Mononuclear cell (primary cell): ENCODE data around the gene ATP6V1C2. TPM values are rescaled to one million over a fixed set of nuclear protein-coding genes. Genes with fewer than 3 reads are reported as not detected.

Experiments used
- H3K27me3 ChIP-seq: 2 replicates; pipeline ENCODE4 v1.6.0; 2011; ENCODE audit warnings: low read length, control low read depth; ENCODE audit not compliant: insufficient read depth
- H3K4me1 ChIP-seq: 2 replicates; pipeline ENCODE4 v1.5.1; 2011; ENCODE audit warnings: mild to moderate bottlenecking, low read length, control low read depth; ENCODE audit not compliant: insufficient read depth
- H3K4me3 ChIP-seq: 2 replicates; pipeline ENCODE4 v1.5.1; 2011; ENCODE audit warnings: mild to moderate bottlenecking, low read length, moderate library complexity
- H3K9me3 ChIP-seq: 2 replicates; pipeline ENCODE4 v1.5.1; 2011; ENCODE audit warnings: low read depth, mild to moderate bottlenecking, control low read depth, low read length
- total RNA-seq: library from RNA; depleted of rRNA; stranded (reverse); fragments of >200 nt; gene quantifications from one replicate; pipeline ENCODE4 v1.2.3, GENCODE V29; 2012

ATP6V1C2 gene
- total RNA-seq, 1 donor = not detected

- Histone ChIP-seq H3K27me3 (no peaks in the 10 kb centered on the region), H3K4me1 (no peaks in the 10 kb centered on the region)
Observed at GRCh38 chr2:10753876-10754275, 32.4 kb downstream of the ATP6V1C2 start.

DNA sequence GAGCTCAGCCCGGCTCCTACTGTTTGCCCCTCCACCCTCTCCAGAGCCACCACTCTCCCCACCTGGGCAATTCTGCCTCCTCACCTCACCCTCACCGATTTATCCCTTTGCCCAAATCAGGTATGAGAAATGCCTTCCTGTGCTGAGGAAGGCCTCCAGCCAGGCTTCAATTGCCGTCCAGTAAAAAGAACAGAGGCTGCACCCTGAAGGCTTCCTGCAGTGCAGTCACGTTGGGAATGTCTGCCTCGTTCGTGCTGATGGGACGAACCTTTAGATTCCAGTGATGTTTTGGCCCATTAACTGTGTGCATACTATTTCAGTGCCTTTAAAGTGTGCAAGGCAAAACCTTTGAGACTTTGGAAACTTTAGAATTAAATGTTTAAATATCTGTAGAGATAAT lies 34.2 kb downstream of the ATP6V1C2 start:
- Histone ChIP-seq H3K4me1 (no peaks in the 10 kb centered on the region), H3K4me3 (no peak overlapping the region), H3K27me3 (no peaks in the 10 kb centered on the region), H3K9me3 (no peaks in the 10 kb centered on the region)

More at GRCh38 chr2:10753876-10754275, 32.4 kb downstream of the ATP6V1C2 start:
- no peak overlapping the region for H3K4me3 ChIP-seq
- no peaks in the 10 kb centered on the region for H3K9me3 ChIP-seq

DNA sequence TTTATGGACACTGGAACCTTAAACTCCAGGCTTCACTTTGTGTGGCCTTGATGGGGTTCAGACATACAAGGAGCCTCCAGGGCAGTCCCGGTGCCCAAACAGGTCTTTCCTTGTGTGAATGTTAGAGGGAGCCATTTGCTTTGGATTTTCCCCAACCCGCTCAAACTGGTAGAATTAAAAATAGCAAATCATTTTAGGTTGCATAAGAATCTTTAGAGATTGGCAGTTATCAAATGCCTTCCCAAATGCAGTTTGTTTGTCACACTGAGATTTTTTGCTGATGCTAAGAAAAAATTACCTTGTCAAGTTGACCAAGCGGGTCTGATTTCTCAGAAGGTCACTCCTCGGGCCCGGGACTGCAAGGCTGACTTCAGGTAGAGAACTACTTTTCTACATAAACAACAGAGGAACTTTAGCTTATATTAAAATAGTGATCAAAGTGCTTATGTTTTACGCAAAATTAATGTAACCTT lies 36.4 kb downstream of the ATP6V1C2 start:
- no peak overlapping the region for H3K4me3 ChIP-seq
- H3K9me3 ChIP-seq = no peaks in the 10 kb centered on the region
- H3K4me1 ChIP-seq = no peaks in the 10 kb centered on the region
- no peaks in the 10 kb centered on the region for H3K27me3 ChIP-seq

DNA sequence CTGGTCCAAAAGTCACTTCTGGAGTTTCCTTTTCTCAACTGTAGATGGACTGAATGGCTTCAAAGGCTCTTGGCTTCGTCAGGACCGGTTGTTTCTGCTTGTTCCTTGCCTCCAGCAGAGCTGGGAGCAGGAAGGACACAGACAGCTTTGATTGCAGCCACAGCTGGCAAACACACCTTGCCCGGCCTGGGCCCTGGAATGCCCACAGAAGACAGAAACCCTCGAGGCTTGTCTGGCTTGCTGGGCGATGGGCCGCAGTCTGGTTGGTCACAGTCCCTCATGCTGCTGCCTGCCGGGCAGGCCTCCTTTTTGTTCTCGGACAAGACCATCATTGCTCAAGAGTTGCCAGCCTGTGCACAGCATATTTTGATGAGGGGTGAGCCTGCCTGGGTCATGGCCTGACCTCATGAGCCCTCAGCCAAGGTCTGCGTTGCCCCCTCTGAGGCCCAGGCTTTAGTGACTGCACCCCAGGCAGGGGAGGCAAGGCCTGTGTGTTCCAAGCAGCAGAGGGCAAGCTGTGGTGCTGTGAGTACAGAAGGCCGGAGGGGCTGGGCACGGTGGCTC lies 37.8 kb downstream of the ATP6V1C2 start:
- H3K27me3 ChIP-seq = no peaks in the 10 kb centered on the region
- no peak overlapping the region for H3K4me3 ChIP-seq
- no peaks in the 10 kb centered on the region for H3K4me1 ChIP-seq
- no peaks in the 10 kb centered on the region for H3K9me3 ChIP-seq

- Histone ChIP-seq H3K4me3 (no peak overlapping the region), H3K27me3 (no peaks in the 10 kb centered on the region), H3K4me1 (no peaks in the 10 kb centered on the region), H3K9me3 (no peaks in the 10 kb centered on the region)
Observed at GRCh38 chr2:10760794-10761504, 39.5 kb downstream of the ATP6V1C2 start.

DNA sequence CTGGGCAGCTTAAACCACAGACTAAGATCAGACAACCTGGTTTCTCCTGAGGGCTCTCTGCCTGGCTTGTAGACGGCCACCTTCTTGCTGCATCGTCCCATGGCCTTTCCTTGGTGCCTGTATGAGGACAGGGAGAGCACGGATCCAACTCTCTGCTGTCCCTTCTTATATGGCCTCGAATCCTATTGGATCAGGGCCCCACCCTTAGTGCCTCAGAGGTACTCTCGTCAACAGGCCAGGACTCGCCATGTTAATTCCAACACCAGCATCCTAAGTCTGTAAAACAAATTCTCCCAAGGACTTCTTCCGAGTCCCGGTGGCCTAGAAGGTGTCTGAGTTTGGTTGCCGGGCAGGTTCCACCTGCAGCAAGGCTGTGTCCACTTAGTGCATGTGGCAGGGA lies 40.2 kb downstream of the ATP6V1C2 start:
- H3K27me3 ChIP-seq = no peaks in the 10 kb centered on the region
- H3K4me3 ChIP-seq = no peak overlapping the region
- H3K9me3 ChIP-seq = no peaks in the 10 kb centered on the region
- no peaks in the 10 kb centered on the region for H3K4me1 ChIP-seq

GRCh38 chr2:10762651-10763460 lies 41.4 kb downstream of the ATP6V1C2 start:
- no peaks in the 10 kb centered on the region for H3K27me3 ChIP-seq
- no peaks in the 10 kb centered on the region for H3K4me1 ChIP-seq
- H3K4me3 ChIP-seq = no peak overlapping the region
- H3K9me3 ChIP-seq = no peaks in the 10 kb centered on the region

GRCh38 chr2:10763461-10763800 lies 42.0 kb downstream of the ATP6V1C2 start:
- no peaks in the 10 kb centered on the region for H3K9me3 ChIP-seq
- H3K27me3 ChIP-seq = no peaks in the 10 kb centered on the region
- H3K4me1 ChIP-seq = no peaks in the 10 kb centered on the region
- no peak overlapping the region for H3K4me3 ChIP-seq

GRCh38 chr2:10764096-10764785 lies 42.8 kb downstream of the ATP6V1C2 start:
- Histone ChIP-seq H3K27me3 (no peaks in the 10 kb centered on the region), H3K9me3 (no peaks in the 10 kb centered on the region), H3K4me3 (no peak overlapping the region), H3K4me1 (no peaks in the 10 kb centered on the region)

GRCh38 chr2:10764896-10765295 lies 43.5 kb downstream of the ATP6V1C2 start:
- Histone ChIP-seq H3K4me1 (no peaks in the 10 kb centered on the region), H3K9me3 (no peaks in the 10 kb centered on the region), H3K4me3 (no peak overlapping the region), H3K27me3 (no peaks in the 10 kb centered on the region)

GRCh38 chr2:10765461-10765860 lies 44.0 kb downstream of the ATP6V1C2 start:
- Histone ChIP-seq H3K4me1 (no peaks in the 10 kb centered on the region), H3K9me3 (no peaks in the 10 kb centered on the region), H3K27me3 (no peaks in the 10 kb centered on the region), H3K4me3 (no peak overlapping the region)

- Histone ChIP-seq H3K4me1 (no peaks in the 10 kb centered on the region), H3K4me3 (no peak overlapping the region), H3K9me3 (no peaks in the 10 kb centered on the region), H3K27me3 (no peaks in the 10 kb centered on the region)
Observed at GRCh38 chr2:10765914-10766313, 44.5 kb downstream of the ATP6V1C2 start.

- Histone ChIP-seq H3K27me3 (no peaks in the 10 kb centered on the region), H3K4me3 (no peak overlapping the region), H3K9me3 (no peaks in the 10 kb centered on the region), H3K4me1 (no peaks in the 10 kb centered on the region)
Observed at GRCh38 chr2:10768063-10768507, 46.7 kb downstream of the ATP6V1C2 start.

- Histone ChIP-seq H3K4me1 (no peaks in the 10 kb centered on the region), H3K9me3 (no peaks in the 10 kb centered on the region), H3K4me3 (no peak overlapping the region), H3K27me3 (no peaks in the 10 kb centered on the region)
Observed at GRCh38 chr2:10770956-10771750, 49.7 kb downstream of the ATP6V1C2 start.
